ENCODE measurements around the gene TARS1. TPM values are rescaled to one million over a fixed set of nuclear protein-coding genes. Genes with fewer than 3 reads are reported as not detected.
"Not testable (repeated sequence)": the region's sequence is repeated elsewhere in the genome, so short reads cannot be mapped to it uniquely, and the experiment has no call there.

Gene TARS1
- total RNA-seq, 1 donor from 2014 or later, result 180 TPM

GRCh38 chr5:33504570-33504969 is 63.8 kb downstream of the TARS1 start:
- Mint-ChIP-seq H3K27ac (no peak overlapping the region), H3K36me3 (ENCODE audit: low read depth) (no peaks in the 10 kb centered on the region), H3K27me3 (no peaks in the 10 kb centered on the region), H3K4me1 (no peaks in the 10 kb centered on the region), H3K4me3 (no peak overlapping the region), H3K9me3 (no peaks in the 10 kb centered on the region)
- DNase-seq (no peak), ATAC-seq (ENCODE audit: low read depth) (no peak)
- TF ChIP-seq, protein P1, sequence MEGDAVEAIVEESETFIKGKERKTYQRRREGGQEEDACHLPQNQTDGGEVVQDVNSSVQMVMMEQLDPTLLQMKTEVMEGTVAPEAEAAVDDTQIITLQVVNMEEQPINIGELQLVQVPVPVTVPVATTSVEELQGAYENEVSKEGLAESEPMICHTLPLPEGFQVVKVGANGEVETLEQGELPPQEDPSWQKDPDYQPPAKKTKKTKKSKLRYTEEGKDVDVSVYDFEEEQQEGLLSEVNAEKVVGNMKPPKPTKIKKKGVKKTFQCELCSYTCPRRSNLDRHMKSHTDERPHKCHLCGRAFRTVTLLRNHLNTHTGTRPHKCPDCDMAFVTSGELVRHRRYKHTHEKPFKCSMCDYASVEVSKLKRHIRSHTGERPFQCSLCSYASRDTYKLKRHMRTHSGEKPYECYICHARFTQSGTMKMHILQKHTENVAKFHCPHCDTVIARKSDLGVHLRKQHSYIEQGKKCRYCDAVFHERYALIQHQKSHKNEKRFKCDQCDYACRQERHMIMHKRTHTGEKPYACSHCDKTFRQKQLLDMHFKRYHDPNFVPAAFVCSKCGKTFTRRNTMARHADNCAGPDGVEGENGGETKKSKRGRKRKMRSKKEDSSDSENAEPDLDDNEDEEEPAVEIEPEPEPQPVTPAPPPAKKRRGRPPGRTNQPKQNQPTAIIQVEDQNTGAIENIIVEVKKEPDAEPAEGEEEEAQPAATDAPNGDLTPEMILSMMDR (IDR thresholded peaks at IDR 0.05), result no peak
- CTCF ChIA-PET, result no interaction called here
- intact Hi-C loops (cut with micrococcal nuclease), result no loop called here
- POLR2A ChIA-PET, result no interaction called here

GRCh38 chr5:33507426-33507825 is 66.7 kb downstream of the TARS1 start:
- ChIA-PET POLR2A (no interaction called here), CTCF (no interaction called here)
- TF ChIP-seq, protein P1 (IDR thresholded peaks at IDR 0.05), result no peak

GRCh38 chr5:33509036-33509435 is 68.3 kb downstream of the TARS1 start:
- POLR2A ChIA-PET, result no interaction called here
- Mint-ChIP-seq H3K27me3 (no peaks in the 10 kb centered on the region), H3K27ac (no peak overlapping the region), H3K36me3 (ENCODE audit: low read depth) (no peaks in the 10 kb centered on the region), H3K4me1 (no peaks in the 10 kb centered on the region), H3K9me3 (peaks cover 5% of the 10 kb centered on the region), H3K4me3 (no peak overlapping the region)
- TF ChIP-seq, protein P1 (IDR thresholded peaks at IDR 0.05), result no peak
- ATAC-seq (ENCODE audit: low read depth) (no peak), DNase-seq (no peak)
- CTCF ChIA-PET, result no interaction called here
- intact Hi-C loops (cut with micrococcal nuclease), result no loop called here

More at GRCh38 chr5:33507426-33507825, 66.7 kb downstream of the TARS1 start:
- H3K9me3 Mint-ChIP-seq, result peaks cover 5% of the 10 kb centered on the region
- no peak overlapping the region for H3K4me3 Mint-ChIP-seq
- H3K4me1 Mint-ChIP-seq, result no peaks in the 10 kb centered on the region
- DNase-seq (no peak), ATAC-seq (ENCODE audit: low read depth) (no peak)
- intact Hi-C loops (cut with micrococcal nuclease), result no loop called here
- no peaks in the 10 kb centered on the region for H3K36me3 Mint-ChIP-seq (ENCODE audit: low read depth)
- H3K27ac Mint-ChIP-seq, result no peak overlapping the region
- no peaks in the 10 kb centered on the region for H3K27me3 Mint-ChIP-seq

DNA sequence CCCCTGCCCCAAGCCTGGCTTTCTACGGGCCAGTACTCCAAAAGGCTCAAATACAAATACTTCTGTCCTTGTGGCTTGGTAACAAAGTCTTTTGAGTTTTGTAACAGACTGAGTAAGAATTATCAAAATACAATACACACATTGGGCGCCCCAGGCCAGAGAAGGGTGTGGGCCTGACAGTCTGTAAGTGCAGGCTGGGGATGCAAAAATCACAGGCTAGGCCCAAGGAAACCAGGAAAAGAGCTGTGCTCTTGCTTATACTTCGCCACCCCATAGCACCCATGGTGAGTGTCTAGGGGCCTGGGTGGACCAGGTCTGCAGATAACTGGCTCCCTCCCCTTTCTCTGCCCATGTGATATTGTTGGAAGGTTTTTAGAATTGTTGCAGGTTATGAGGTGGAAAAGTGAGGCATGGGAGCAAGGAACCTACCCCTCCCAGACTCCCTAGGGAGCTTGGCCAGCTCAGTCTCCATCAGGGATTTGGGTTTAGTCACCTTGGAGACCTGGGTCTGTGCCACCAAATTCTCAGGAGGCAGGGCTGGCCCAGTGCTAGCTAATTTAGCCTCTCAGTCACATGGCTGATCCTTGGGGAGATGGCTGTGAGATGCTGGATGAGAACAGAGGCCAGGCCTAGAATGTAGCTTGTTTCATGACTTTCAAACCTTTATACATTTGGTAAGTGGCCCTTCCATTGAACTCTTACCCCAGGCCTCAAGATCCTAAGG is 72.9 kb downstream of the TARS1 start:
- intact Hi-C loops (cut with micrococcal nuclease), result no loop called here
- Mint-ChIP-seq H3K9me3 (peaks cover 5% of the 10 kb centered on the region), H3K27ac (no peak overlapping the region), H3K27me3 (no peaks in the 10 kb centered on the region), H3K36me3 (ENCODE audit: low read depth) (no peaks in the 10 kb centered on the region), H3K4me3 (no peak overlapping the region), H3K4me1 (no peaks in the 10 kb centered on the region)
- DNase-seq (no peak), ATAC-seq (ENCODE audit: low read depth) (no peak)
- TF ChIP-seq, protein P1 (IDR thresholded peaks at IDR 0.05), result no peak
- POLR2A ChIA-PET, result no interaction called here
- CTCF ChIA-PET, result no interaction called here

DNA sequence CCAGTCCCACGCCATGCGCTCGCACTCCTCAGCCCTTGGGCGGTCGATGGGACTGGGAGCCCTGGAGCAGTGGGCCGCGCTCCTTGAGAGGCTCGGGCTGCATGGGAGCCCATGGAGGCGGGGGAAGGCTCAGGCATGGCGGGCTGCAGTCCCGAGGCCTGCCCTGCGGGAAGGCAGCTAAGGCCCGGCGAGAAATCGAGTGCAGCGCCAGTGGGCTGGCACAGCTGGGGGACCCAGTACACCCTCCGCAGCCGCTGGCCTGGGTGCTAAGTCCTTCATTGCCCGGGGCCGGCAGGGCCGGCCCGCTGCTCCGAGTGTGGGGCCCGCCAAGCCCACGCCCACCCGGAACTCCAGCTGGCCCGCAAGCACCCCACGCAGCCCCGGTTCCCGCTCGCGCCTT is 74.6 kb downstream of the TARS1 start:
- H3K9me3 Mint-ChIP-seq; DNase-seq; CTCF ChIA-PET; H3K4me3 Mint-ChIP-seq; intact Hi-C loops (cut with micrococcal nuclease); H3K27me3 Mint-ChIP-seq; ATAC-seq (ENCODE audit: low read depth); H3K36me3 Mint-ChIP-seq (ENCODE audit: low read depth); H3K27ac Mint-ChIP-seq; POLR2A ChIA-PET; H3K4me1 Mint-ChIP-seq: not testable (repeated sequence)

GRCh38 chr5:33516421-33516820 is 75.7 kb downstream of the TARS1 start:
- ATAC-seq (ENCODE audit: low read depth) (no peak), DNase-seq (no peak)
- ChIA-PET CTCF (no interaction called here), POLR2A (no interaction called here)
- no peak overlapping the region for H3K4me3 Mint-ChIP-seq
- no peaks in the 10 kb centered on the region for H3K4me1 Mint-ChIP-seq
- H3K9me3 Mint-ChIP-seq, result peaks cover 5% of the 10 kb centered on the region
- TF ChIP-seq, protein P1 (IDR thresholded peaks at IDR 0.05), result no peak
- H3K27me3 Mint-ChIP-seq, result no peaks in the 10 kb centered on the region
- intact Hi-C loops (cut with micrococcal nuclease), result no loop called here
- H3K36me3 Mint-ChIP-seq (ENCODE audit: low read depth), result no peaks in the 10 kb centered on the region
- no peak overlapping the region for H3K27ac Mint-ChIP-seq
